ENCODE measurements around the gene TPPP2.

GRCh38 chr14:21057803-21058675 lies 28.0 kb downstream of the TPPP2 start, which contains the start of gene RNASE8:
- TF ChIP-seq CREM (IDR thresholded peaks at IDR 0.05; ENCODE audit: low read depth) (no peak), POLR2A (IDR thresholded peaks at IDR 0.05; ENCODE audit: low read depth, low read length) (no peak), NR2C2 (IDR thresholded peaks at IDR 0.05; ENCODE audit: borderline replicate concordance, control insufficient read depth, insufficient read length, low read depth) (no peak), KDM1A (IDR thresholded peaks at IDR 0.05; ENCODE audit: borderline replicate concordance) (no peak), BRCA1 (IDR thresholded peaks at IDR 0.05; ENCODE audit: low read depth, low read length) (no peak), RFX5 (IDR thresholded peaks at IDR 0.05; ENCODE audit: low read depth, low read length) (no peak), JUND (IDR thresholded peaks at IDR 0.05; ENCODE audit: low read depth, low read length) (no peak), SMC3 (IDR thresholded peaks at IDR 0.05; ENCODE audit: borderline replicate concordance, low read length) (no peak), MYB (IDR thresholded peaks at IDR 0.05; ENCODE audit: borderline replicate concordance, low read depth, low read length) (no peak), RELA (IDR thresholded peaks at IDR 0.05; ENCODE audit: borderline replicate concordance, partially characterized antibody) (no peak), E2F8 (IDR thresholded peaks at IDR 0.05; ENCODE audit: low read depth, partially characterized antibody) (no peak)
- TF ChIP-seq, protein P1, sequence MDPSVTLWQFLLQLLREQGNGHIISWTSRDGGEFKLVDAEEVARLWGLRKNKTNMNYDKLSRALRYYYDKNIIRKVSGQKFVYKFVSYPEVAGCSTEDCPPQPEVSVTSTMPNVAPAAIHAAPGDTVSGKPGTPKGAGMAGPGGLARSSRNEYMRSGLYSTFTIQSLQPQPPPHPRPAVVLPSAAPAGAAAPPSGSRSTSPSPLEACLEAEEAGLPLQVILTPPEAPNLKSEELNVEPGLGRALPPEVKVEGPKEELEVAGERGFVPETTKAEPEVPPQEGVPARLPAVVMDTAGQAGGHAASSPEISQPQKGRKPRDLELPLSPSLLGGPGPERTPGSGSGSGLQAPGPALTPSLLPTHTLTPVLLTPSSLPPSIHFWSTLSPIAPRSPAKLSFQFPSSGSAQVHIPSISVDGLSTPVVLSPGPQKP (IDR thresholded peaks at IDR 0.05; ENCODE audit: low read depth, low read length), result no peak

Data from GM12878 (cell line).